Endothelial cell (in vitro differentiated cells): ENCODE measurements around the gene PARD3B. TPM values are rescaled to one million over a fixed set of nuclear protein-coding genes. Genes with fewer than 3 reads are reported as not detected.

Experiments
- DNase-seq: peaks from one replicate; pipeline ENCODE4 v3.0.0; 2021; ENCODE audit warnings: low spot score
- H3K27ac Mint-ChIP-seq: one replicate; pipeline ENCODE4 v1.8.0; 2021; ENCODE audit warnings: mixed read lengths, inconsistent platforms; ENCODE audit not compliant: unreplicated experiment
- H3K27me3 Mint-ChIP-seq: one replicate; pipeline ENCODE4 v1.8.0; 2021; ENCODE audit warnings: mild to moderate bottlenecking, moderate library complexity, mixed read lengths, inconsistent platforms; ENCODE audit not compliant: unreplicated experiment
- H3K36me3 Mint-ChIP-seq: one replicate; pipeline ENCODE4 v1.8.0; 2021; ENCODE audit warnings: mild to moderate bottlenecking, low read depth, mixed read lengths, inconsistent platforms; ENCODE audit not compliant: unreplicated experiment
- H3K4me1 Mint-ChIP-seq: one replicate; pipeline ENCODE4 v1.8.0; 2021; ENCODE audit warnings: mild to moderate bottlenecking, mixed read lengths, inconsistent platforms; ENCODE audit not compliant: unreplicated experiment
- H3K4me3 Mint-ChIP-seq: one replicate; pipeline ENCODE4 v1.8.0; 2021; ENCODE audit warnings: mild to moderate bottlenecking, mixed read lengths, inconsistent platforms; ENCODE audit not compliant: unreplicated experiment
- H3K9me3 Mint-ChIP-seq: one replicate; pipeline ENCODE4 v1.8.0; 2021; ENCODE audit warnings: mixed read lengths, inconsistent platforms; ENCODE audit not compliant: unreplicated experiment
- CTCF ChIP-seq: fragments of 200-600 bp; sonication (generic); IDR thresholded peaks from one replicate; pipeline ENCODE4 v1.5.0; 2021; ENCODE audit warnings: antibody characterized with exemption; ENCODE audit not compliant: unreplicated experiment
- total RNA-seq: library from RNA; stranded (reverse); fragmentation: NEBNext Ultra II Directional; extraction: Animal tissue kit (Norgen Biotek cat#: 25700); gene quantifications from one replicate; pipeline ENCODE4 v1.2.1, GENCODE V29; 2021; ENCODE audit not compliant: unreplicated experiment

Gene PARD3B
- total RNA-seq, 1 donor from 2014 or later = 17.4 TPM

- no peaks in the 10 kb centered on the region for H3K36me3 Mint-ChIP-seq
- no peak overlapping the region for H3K4me3 Mint-ChIP-seq
- peaks cover 2% of the 10 kb centered on the region for H3K27me3 Mint-ChIP-seq
- H3K9me3 Mint-ChIP-seq = no peaks in the 10 kb centered on the region
- DNase-seq = no peak
- peaks cover 11% of the 10 kb centered on the region for H3K4me1 Mint-ChIP-seq
- H3K27ac Mint-ChIP-seq = no peak overlapping the region
- no peak for TF ChIP-seq CTCF
Measured at GRCh38 chr2:205654878-205655605, 1109.8 kb downstream of the PARD3B start.

GRCh38 chr2:205655779-205656456, 1110.6 kb downstream of the PARD3B start:
- no peak for TF ChIP-seq CTCF
- Mint-ChIP-seq H3K4me3 (no peak overlapping the region), H3K27ac (no peak overlapping the region), H3K4me1 (peaks cover 3% of the 10 kb centered on the region), H3K9me3 (no peaks in the 10 kb centered on the region), H3K36me3 (no peaks in the 10 kb centered on the region), H3K27me3 (peaks cover 4% of the 10 kb centered on the region)
- no peak for DNase-seq

GRCh38 chr2:205656461-205656860, 1111.2 kb downstream of the PARD3B start:
- no peak for DNase-seq
- no peak overlapping the region for H3K4me3 Mint-ChIP-seq
- peaks cover 3% of the 10 kb centered on the region for H3K4me1 Mint-ChIP-seq
- peaks cover 4% of the 10 kb centered on the region for H3K27me3 Mint-ChIP-seq
- no peaks in the 10 kb centered on the region for H3K9me3 Mint-ChIP-seq
- no peak for TF ChIP-seq CTCF
- no peaks in the 10 kb centered on the region for H3K36me3 Mint-ChIP-seq
- H3K27ac Mint-ChIP-seq = no peak overlapping the region

- H3K4me3 Mint-ChIP-seq = no peak overlapping the region
- H3K4me1 Mint-ChIP-seq = no peaks in the 10 kb centered on the region
- TF ChIP-seq CTCF = no peak
- no peaks in the 10 kb centered on the region for H3K9me3 Mint-ChIP-seq
- DNase-seq = no peak
- no peak overlapping the region for H3K27ac Mint-ChIP-seq
- H3K36me3 Mint-ChIP-seq = no peaks in the 10 kb centered on the region
- peaks cover 4% of the 10 kb centered on the region for H3K27me3 Mint-ChIP-seq
Measured at GRCh38 chr2:205656941-205657340, 1111.7 kb downstream of the PARD3B start.

- H3K4me1 Mint-ChIP-seq = no peaks in the 10 kb centered on the region
- no peaks in the 10 kb centered on the region for H3K36me3 Mint-ChIP-seq
- no peak overlapping the region for H3K27ac Mint-ChIP-seq
- H3K27me3 Mint-ChIP-seq = peaks cover 4% of the 10 kb centered on the region
- H3K9me3 Mint-ChIP-seq = no peaks in the 10 kb centered on the region
- no peak for DNase-seq
- no peak overlapping the region for H3K4me3 Mint-ChIP-seq
- TF ChIP-seq CTCF = no peak
Measured at GRCh38 chr2:205657579-205657978, 1112.3 kb downstream of the PARD3B start.
